ENCODE results near the gene PHF3. TPM values are rescaled to one million over a fixed set of nuclear protein-coding genes. Genes with fewer than 3 reads are reported as not detected.
"Not testable (repeated sequence)": the region's sequence is repeated elsewhere in the genome, so short reads cannot be mapped to it uniquely, and the experiment has no call there.

Gene PHF3
- total RNA-seq, 4 donors from 2014 or later = 60.0 to 98.1 (median 79.8) TPM

GRCh38 chr6:63745784-63746183 lies 110.2 kb downstream of the PHF3 start:
- Histone ChIP-seq H3K27me3 (no peaks in the 10 kb centered on the region), H3K9me3 (peaks cover 0 to 5% (median 0%) of the 10 kb centered on the region in 3 donors), H3K27ac (no peak overlapping the region), H3K4me3 (no peak overlapping the region), H3K4me1 (peaks cover 0 to 2% (median 0%) of the 10 kb centered on the region in 3 donors), H3K36me3 (peaks cover 0 to 3% of the 10 kb centered on the region in 2 donors)
- TF ChIP-seq EP300 (IDR thresholded peaks at IDR 0.05) = no peak
- ATAC-seq = no peak

- 81 to 88% methylated on average over 2 of the region's 2 CpGs for WGBS, 2 donors (ENCODE audit: low coverage in 1 of 2)
- H3K9me3 ChIP-seq = peaks cover 0 to 5% (median 0%) of the 10 kb centered on the region in 3 donors
- no peak for ATAC-seq
- no peaks in the 10 kb centered on the region for H3K27me3 ChIP-seq
- TF ChIP-seq CTCF (IDR thresholded peaks at IDR 0.05) (no peak), EP300 (IDR thresholded peaks at IDR 0.05) (no peak), POLR2A (IDR thresholded peaks at IDR 0.05) (no peak), POLR2AphosphoS5 (IDR thresholded peaks at IDR 0.05) (no peak)
- H3K4me1 ChIP-seq = no peaks in the 10 kb centered on the region
- peaks cover 0 to 3% of the 10 kb centered on the region in 2 donors for H3K36me3 ChIP-seq
- H3K4me3 ChIP-seq = no peak overlapping the region
- no peak overlapping the region for H3K27ac ChIP-seq
Measured at GRCh38 chr6:63750400-63750799, 114.8 kb downstream of the PHF3 start.

- not testable (repeated sequence) for H3K27me3 ChIP-seq, H3K36me3 ChIP-seq, ATAC-seq, H3K27ac ChIP-seq, H3K4me3 ChIP-seq, H3K4me1 ChIP-seq
- peaks cover 0 to 14% (median 0%) of the 10 kb centered on the region in 3 donors for H3K9me3 ChIP-seq
Measured at GRCh38 chr6:63757275-63757674, 121.7 kb downstream of the PHF3 start.

GRCh38 chr6:63757826-63758225 lies 122.2 kb downstream of the PHF3 start:
- WGBS, 2 donors (ENCODE audit: low coverage in 1 of 2) = 83% methylated on average over 1 of the region's 1 CpG; no CpG with 5 or more reads in 1 of the 2 donors
- Histone ChIP-seq H3K9me3 (peaks cover 0 to 14% (median 0%) of the 10 kb centered on the region in 3 donors), H3K4me3 (no peak overlapping the region), H3K27ac (no peak overlapping the region), H3K27me3 (no peaks in the 10 kb centered on the region), H3K4me1 (no peaks in the 10 kb centered on the region), H3K36me3 (no peaks in the 10 kb centered on the region)
- no peak for ATAC-seq
- no peak for TF ChIP-seq EP300 (IDR thresholded peaks at IDR 0.05)
- no peak for TF ChIP-seq CTCF (IDR thresholded peaks at IDR 0.05)
- TF ChIP-seq POLR2A (IDR thresholded peaks at IDR 0.05) = no peak
- TF ChIP-seq POLR2AphosphoS5 (IDR thresholded peaks at IDR 0.05) = no peak

- Histone ChIP-seq H3K36me3 (no peaks in the 10 kb centered on the region), H3K4me1 (no peaks in the 10 kb centered on the region), H3K9me3 (peaks cover 0 to 14% (median 0%) of the 10 kb centered on the region in 3 donors), H3K27ac (no peak overlapping the region), H3K4me3 (no peak overlapping the region), H3K27me3 (no peaks in the 10 kb centered on the region)
- no peak for ATAC-seq
- no peak for TF ChIP-seq CTCF (IDR thresholded peaks at IDR 0.05)
- TF ChIP-seq EP300 (IDR thresholded peaks at IDR 0.05) = no peak
- TF ChIP-seq POLR2AphosphoS5 (IDR thresholded peaks at IDR 0.05) = no peak
- no peak for TF ChIP-seq POLR2A (IDR thresholded peaks at IDR 0.05)
Measured at GRCh38 chr6:63759605-63760105, 124.1 kb downstream of the PHF3 start.

- no peak for TF ChIP-seq CTCF (IDR thresholded peaks at IDR 0.05)
- Histone ChIP-seq H3K36me3 (no peaks in the 10 kb centered on the region), H3K9me3 (peaks cover 0 to 14% (median 0%) of the 10 kb centered on the region in 3 donors)
Measured at GRCh38 chr6:63760199-63760598, 124.6 kb downstream of the PHF3 start.

More at GRCh38 chr6:63760199-63760598, 124.6 kb downstream of the PHF3 start:
- Histone ChIP-seq H3K27ac (no peak overlapping the region), H3K27me3 (no peaks in the 10 kb centered on the region), H3K4me1 (no peaks in the 10 kb centered on the region), H3K4me3 (no peak overlapping the region)
- ATAC-seq = no peak

Data from gastroesophageal sphincter (tissue), 4 donors.